ENCODE measurements around the gene PITPNM3.

DNA sequence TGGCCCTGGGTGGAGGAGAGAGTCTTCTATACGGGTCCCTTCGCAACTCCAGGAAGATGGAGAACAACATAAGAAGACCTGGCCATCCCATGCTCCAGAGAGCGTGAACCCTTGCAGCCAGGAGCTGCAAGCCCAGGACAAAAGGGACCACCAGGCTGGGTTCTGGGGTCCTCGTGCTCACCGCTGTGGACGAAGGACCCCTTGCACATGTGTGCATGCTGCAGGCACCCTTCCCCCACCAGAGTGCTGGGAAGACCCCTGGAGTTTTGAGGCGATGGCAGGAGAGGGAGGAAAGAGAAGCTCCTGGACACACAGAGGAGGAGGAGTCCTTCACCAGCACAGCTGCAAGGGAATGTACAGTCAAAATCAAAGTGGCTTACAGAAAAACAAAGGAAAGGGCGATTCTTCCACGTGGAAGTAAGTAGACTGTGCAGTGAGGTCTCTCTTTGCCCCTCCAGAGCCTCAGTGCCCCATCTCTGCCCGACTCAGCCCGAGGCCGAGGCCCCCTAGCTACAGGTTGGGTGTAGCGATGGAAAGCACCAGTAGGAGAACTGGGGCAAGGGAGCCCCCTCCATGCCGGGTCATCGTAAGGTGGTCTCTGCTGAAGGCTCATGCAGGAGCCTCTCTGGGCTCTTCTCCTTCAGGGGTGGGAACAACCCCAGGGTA is 60.8 kb downstream of the PITPNM3 start:
- TF ChIP-seq, protein P1, sequence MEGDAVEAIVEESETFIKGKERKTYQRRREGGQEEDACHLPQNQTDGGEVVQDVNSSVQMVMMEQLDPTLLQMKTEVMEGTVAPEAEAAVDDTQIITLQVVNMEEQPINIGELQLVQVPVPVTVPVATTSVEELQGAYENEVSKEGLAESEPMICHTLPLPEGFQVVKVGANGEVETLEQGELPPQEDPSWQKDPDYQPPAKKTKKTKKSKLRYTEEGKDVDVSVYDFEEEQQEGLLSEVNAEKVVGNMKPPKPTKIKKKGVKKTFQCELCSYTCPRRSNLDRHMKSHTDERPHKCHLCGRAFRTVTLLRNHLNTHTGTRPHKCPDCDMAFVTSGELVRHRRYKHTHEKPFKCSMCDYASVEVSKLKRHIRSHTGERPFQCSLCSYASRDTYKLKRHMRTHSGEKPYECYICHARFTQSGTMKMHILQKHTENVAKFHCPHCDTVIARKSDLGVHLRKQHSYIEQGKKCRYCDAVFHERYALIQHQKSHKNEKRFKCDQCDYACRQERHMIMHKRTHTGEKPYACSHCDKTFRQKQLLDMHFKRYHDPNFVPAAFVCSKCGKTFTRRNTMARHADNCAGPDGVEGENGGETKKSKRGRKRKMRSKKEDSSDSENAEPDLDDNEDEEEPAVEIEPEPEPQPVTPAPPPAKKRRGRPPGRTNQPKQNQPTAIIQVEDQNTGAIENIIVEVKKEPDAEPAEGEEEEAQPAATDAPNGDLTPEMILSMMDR (IDR thresholded peaks at IDR 0.05; ENCODE audit: poor library complexity, severe bottlenecking), result no peak
- no peak for TF ChIP-seq EP300 (conservative IDR thresholded peaks at IDR 0.05; ENCODE audit: poor library complexity, severe bottlenecking)
